Muscle layer of colon (tissue), 2 donors: ENCODE measurements around the gene TNS3.

Experiments used
- H3K27ac ChIP-seq: one replicate; pipeline ENCODE4 v1.7.0; 2013; ENCODE audit warnings: low read depth, mild to moderate bottlenecking, low read length, moderate library complexity
- H3K27me3 ChIP-seq, 2 donors: one replicate each; pipeline ENCODE4 v1.7.0; 2013; ENCODE audit warnings: low read length in 2 of 2, mild to moderate bottlenecking in 2 of 2; ENCODE audit not compliant: insufficient read depth in 2 of 2, control insufficient read depth in 1 of 2
- H3K36me3 ChIP-seq: one replicate; pipeline ENCODE4 v1.7.0; 2013; ENCODE audit warnings: mild to moderate bottlenecking, low read length; ENCODE audit not compliant: insufficient read depth
- H3K4me1 ChIP-seq: one replicate; pipeline ENCODE4 v1.7.0; 2013; ENCODE audit warnings: mild to moderate bottlenecking, low read length; ENCODE audit not compliant: insufficient read depth
- H3K4me3 ChIP-seq, 2 donors: one replicate each; pipeline ENCODE4 v1.7.0; 2013; ENCODE audit warnings: low read length in 2 of 2, low read depth in 1 of 2, mild to moderate bottlenecking in 1 of 2, moderate library complexity in 1 of 2
- H3K9ac ChIP-seq: one replicate; pipeline ENCODE4 v1.7.0; 2013; ENCODE audit warnings: low read length
- H3K9me3 ChIP-seq: one replicate; pipeline ENCODE4 v1.7.0; 2013; ENCODE audit warnings: mild to moderate bottlenecking, low read length
- donor health status: abdominal sarcoma.
- donor health status: Adenocarcinoma of cecum.

Gene TNS3

DNA sequence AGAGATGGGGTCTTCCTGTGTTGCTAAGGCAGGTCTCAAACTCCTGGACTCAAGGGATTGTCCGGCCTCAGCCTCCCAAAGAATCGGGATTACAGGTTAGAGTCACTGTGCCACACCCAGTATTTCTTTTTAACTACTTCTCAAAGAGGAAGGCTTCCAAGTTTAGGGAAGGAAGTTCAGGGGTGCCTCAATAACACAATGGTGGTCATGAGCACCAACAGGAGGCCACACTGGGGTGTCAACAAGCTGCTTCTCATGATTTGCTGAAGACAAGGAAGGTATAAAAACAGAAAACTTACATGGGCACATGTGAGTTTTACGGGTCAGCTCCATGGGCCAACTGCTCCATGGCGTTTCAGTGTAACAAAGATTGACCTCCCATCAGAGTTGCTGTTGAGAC lies 160.5 kb downstream of the TNS3 start:
- H3K9ac ChIP-seq: no peak overlapping the region
- H3K4me1 ChIP-seq: no peaks in the 10 kb centered on the region
- no peaks in the 10 kb centered on the region for H3K27me3 ChIP-seq
- no peak overlapping the region for H3K4me3 ChIP-seq
- no peak overlapping the region for H3K27ac ChIP-seq
- H3K9me3 ChIP-seq: no peaks in the 10 kb centered on the region
- peaks cover 13% of the 10 kb centered on the region for H3K36me3 ChIP-seq

DNA sequence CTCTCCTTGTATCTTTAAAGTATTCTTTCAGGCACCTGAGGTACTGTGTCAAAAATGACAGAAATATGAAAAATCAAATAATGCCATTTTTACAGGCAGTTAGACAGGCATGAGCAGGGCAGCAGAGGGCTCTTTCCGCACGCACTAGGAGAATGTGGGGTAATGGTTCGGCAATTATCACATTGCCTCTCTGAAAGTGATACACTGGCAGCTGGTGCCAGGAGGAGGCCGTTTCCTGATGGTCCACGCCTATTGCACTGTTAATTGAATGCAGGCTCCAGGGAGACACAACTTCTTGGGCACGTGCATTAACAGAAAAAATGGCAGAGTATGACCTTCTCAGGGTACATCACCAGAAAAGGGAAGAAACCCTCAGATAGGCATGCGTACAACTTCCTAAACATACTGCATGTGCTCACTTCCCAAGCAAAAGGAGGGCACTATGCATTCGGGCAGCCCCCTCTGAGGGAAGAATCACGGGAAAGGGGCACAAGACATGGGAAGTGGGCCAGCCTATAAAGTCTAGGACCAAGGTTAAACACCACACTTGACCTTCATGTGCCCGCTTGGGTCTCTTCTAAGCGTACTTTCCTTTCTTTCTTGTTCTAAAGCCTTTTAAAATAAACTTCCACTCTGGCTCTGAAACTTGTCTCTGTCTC lies 161.7 kb downstream of the TNS3 start:
- Histone ChIP-seq H3K9ac (no peak overlapping the region), H3K27me3 (no peaks in the 10 kb centered on the region), H3K4me3 (no peak overlapping the region), H3K4me1 (no peaks in the 10 kb centered on the region), H3K27ac (no peak overlapping the region), H3K36me3 (peaks cover 11% of the 10 kb centered on the region), H3K9me3 (no peaks in the 10 kb centered on the region)

DNA sequence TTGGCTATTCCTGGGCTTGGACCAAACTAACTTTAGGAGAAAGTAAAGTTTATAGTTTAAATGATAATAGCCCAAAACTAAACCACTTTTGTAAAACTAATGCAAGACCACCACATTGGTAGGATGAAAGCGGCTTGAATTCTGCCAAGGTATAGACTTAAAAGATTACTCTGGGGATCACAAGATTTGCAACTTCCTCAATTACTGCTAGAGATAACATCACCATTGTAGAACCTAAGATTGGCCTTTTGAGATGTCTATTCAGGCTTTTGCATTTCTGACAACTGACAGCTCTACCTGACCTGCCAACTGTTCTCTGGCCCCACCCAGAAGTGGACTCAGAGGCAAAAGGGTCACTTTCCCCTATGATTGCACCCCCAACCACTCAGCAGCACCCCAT lies 162.4 kb downstream of the TNS3 start:
- no peaks in the 10 kb centered on the region for H3K4me1 ChIP-seq
- H3K9me3 ChIP-seq: no peaks in the 10 kb centered on the region
- no peak overlapping the region for H3K27ac ChIP-seq
- H3K27me3 ChIP-seq: no peaks in the 10 kb centered on the region
- no peak overlapping the region for H3K9ac ChIP-seq
- H3K36me3 ChIP-seq: peaks cover 11% of the 10 kb centered on the region
- H3K4me3 ChIP-seq: no peak overlapping the region

DNA sequence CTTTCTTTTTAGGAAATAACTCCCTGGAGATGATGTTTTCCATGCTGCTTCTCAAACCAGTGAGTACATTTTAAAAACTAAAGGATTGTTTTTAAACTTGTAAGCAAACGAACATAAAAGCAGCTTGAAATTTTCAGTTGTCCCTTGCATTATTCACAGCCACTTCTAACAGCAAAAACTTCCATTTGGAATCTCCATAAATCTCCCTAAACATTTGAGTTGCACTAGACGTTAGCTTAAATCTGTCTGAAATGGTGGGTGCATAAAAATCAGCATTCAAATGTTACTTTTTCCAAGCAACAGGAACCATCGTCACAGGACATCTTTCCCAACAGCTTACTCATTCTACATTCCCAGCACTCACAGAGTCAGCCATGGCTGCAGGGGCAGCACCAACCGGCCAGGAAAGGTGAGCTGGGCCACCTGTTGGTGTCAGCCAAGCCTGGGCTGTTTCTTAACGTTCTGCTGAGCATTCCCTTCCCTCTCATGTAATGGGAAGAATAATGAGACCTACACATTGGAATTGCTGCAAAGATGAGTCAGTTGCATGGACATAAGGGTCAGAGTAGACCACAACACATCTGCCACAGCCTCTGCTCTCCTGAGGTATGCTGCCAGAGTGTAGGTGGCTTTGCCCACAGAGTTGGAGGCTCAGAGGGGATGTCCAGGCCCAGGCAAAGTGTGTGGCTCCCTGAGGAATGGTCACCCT lies 163.2 kb downstream of the TNS3 start:
- Histone ChIP-seq H3K27ac (no peak overlapping the region), H3K4me3 (no peak overlapping the region), H3K9me3 (no peaks in the 10 kb centered on the region), H3K27me3 (no peaks in the 10 kb centered on the region), H3K4me1 (no peaks in the 10 kb centered on the region), H3K9ac (no peak overlapping the region), H3K36me3 (peaks cover 9% of the 10 kb centered on the region)

DNA sequence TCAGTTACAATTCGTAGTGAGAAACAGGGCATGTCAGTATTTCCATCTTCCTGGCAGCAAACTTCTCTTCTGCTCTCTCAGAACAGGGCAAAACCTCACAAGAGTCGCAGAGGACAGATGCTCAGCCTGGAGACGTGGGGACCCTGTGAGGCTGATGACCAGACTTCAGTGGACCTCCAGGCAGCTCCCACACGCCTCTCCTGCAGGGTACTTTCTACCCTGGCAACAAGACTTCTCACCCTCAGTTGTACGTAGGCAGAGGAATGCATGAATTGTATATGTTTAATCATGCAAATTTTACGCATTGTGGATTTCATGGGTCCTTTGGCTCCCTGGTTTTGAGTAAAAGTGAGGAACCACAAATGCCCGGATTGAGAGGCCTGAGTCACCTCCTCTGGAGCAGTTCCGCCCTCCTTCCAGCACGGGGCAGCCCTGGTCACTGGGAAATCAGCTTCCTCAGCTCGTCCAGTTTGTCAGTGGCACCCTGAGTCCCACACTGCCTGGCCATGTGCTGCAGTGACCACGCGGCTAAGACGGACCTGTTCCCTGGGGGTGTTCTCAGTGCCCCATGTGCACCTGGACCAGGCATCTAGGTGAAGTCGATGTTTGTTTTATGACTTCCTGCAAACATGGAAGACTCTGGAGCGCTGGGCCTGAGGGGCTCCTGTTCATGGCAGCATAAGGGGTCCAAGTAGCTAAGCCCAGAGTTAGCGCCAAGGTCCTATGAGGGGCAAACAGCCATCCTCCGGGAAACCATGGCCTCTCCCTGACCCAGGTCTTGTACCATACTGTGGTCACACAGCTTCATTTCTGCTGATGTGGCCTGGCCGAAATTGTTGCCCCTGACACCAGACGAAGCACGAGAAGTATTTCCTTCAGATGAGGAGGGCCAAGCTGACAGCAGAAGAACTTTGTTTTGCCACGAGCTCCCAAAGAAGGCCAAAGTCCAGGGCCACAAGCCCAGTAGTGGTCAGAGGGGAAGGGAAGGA lies 165.1 kb downstream of the TNS3 start:
- H3K36me3 ChIP-seq: no peaks in the 10 kb centered on the region
- no peak overlapping the region for H3K4me3 ChIP-seq
- no peaks in the 10 kb centered on the region for H3K27me3 ChIP-seq
- no peak overlapping the region for H3K27ac ChIP-seq
- H3K9me3 ChIP-seq: no peaks in the 10 kb centered on the region
- no peaks in the 10 kb centered on the region for H3K4me1 ChIP-seq
- no peak overlapping the region for H3K9ac ChIP-seq

DNA sequence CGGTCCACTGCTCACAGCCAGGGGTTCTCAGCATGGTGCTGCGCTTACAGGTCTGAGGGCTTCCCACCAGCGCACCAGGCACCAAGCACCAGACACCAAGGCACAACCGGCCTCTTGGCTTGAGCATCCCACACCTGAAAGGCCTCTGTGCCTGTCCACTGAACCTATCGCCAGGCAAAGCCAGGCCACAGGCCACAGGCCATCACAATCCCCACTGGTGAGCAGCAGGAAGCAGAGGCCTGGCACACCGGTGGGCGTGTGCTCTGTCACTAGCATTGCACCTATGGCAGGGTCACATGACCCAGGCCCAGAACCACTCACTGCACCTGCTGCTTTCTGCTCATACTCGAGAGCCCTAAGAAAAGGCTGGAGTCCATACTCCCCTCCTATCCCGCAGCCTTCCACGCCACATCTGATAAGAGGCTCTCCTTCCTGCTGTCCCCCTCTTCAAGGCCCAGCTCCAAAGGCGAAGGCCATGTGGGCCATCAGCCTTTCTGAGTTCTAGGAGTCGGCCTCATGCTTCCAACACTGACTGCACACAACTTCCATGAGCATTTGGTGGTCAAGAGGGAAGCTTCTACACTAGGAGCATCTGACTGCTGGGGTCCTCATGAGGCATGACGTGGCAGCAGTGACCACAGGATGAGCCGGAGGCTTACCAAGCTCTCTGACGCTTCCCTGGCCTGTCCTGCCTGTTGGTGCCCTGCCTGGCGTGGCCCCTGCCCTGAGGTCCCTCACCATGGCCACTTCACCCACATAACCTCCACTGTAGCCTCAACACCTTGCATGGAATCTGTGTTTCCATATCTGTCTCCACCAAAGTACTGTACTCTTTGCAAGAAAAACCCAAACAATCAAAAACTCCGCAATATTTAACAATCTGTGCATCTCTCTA lies 166.3 kb downstream of the TNS3 start:
- H3K27ac ChIP-seq: no peak overlapping the region
- no peak overlapping the region for H3K4me3 ChIP-seq
- H3K9me3 ChIP-seq: no peaks in the 10 kb centered on the region
- H3K36me3 ChIP-seq: no peaks in the 10 kb centered on the region
- H3K4me1 ChIP-seq: no peaks in the 10 kb centered on the region
- no peaks in the 10 kb centered on the region for H3K27me3 ChIP-seq
- no peak overlapping the region for H3K9ac ChIP-seq

DNA sequence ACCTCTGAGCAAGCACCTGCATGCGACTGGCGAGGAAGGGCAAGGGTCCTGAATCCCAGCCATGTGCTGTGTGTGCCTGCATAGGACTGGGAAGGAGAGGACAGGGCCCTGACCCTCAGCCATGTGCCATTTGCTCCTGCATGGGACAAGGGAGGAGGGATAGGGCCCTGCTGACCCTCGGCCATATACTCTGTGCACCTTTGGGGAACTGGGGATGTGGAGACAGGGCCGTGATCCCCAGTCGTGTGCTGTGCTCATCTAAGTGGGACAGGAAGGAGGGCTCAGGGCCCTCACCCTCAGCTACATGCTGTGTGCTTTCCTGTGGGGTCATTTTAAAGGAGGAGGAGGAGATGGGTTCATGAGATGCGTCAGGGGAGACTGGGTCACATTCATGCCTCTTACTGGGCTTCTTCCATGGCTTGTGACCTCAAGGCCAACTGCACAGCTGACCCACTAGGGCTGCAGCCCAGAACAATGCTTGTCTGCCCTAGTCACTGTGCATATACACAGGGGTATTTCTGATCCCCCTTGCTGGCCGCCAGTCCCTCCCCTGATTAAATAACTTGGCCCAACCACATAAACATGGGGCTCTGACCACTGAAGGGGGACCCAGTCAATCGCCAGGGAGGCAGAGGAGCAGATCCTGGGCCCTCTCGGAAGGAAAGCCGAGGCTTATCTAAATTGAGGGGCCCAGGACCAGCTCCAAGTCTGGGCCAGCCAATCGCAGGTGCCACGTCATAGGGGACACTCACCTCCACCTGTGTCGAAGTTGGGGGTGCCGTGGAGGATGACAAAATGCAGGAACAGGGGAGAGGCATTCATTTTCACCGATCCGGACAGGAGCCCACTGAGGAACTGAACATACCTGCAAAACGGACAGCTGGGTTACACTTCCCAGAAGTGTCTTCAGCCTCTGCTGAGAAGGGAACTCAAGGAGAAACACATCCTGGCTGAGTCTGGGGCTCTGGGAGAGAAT lies 167.3 kb downstream of the TNS3 start:
- Histone ChIP-seq H3K4me3 (no peak overlapping the region), H3K36me3 (no peaks in the 10 kb centered on the region), H3K27me3 (no peaks in the 10 kb centered on the region), H3K9ac (no peak overlapping the region), H3K27ac (no peak overlapping the region), H3K9me3 (no peaks in the 10 kb centered on the region), H3K4me1 (no peaks in the 10 kb centered on the region)

DNA sequence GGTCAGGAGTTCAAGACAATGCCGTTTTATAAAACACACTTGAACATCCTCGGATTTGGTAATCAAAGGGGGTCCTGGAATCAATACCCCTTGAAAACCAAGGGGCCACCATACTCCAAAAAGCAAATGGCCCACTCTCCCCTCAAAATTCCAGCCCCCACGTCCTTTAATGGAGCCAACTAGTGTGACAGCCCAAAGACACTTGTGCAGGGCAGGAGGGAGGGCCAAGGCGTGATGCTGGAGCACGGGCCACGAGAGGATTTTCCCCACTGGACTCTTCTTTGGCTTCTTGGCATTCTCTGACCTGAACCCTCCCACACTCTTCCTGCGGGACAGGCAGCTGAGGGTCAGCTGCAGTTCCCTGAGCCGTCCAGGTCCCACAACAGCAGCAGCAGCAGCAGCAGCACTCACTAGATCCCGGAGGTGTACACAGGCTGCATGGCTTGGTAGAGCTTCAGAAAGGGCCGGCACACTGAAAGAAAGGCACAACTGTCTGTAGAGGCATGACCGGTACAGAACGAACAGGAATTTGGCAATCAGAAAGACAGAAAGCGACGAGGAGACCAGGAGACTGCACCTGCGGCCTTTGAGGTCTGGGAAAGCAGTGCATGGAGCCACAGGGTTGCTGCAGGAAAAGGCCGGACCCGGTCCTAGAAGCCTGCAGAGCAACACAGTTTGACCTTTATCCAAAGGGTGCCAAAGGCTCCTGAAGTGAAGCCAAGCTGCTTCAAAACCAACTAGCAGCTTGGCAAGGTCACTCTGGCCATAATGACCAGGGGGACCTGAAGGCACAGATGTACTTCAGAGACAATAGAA lies 168.2 kb downstream of the TNS3 start:
- H3K9me3 ChIP-seq: no peaks in the 10 kb centered on the region
- H3K4me1 ChIP-seq: no peaks in the 10 kb centered on the region
- H3K36me3 ChIP-seq: no peaks in the 10 kb centered on the region
- H3K27me3 ChIP-seq: no peaks in the 10 kb centered on the region
- no peak overlapping the region for H3K9ac ChIP-seq
- no peak overlapping the region for H3K4me3 ChIP-seq
- H3K27ac ChIP-seq: no peak overlapping the region

DNA sequence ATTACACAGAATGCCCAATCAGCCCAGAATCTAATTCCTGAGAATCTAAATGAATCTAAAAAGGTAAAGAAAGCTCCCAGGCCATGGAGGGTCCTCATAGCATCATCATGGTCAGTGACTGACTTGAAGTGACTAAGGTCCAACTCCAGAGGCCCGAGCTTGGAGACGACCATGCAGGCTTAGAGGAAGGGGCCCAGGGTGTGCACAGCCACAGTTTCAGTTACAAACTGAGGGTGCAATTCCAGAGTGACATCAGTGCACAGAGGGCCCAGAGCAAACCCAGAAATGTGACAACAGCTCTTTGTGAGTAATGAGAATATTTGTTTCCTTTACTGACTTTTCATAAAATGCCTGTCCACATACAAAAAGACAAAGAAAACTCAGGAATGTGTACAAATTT lies 170.0 kb downstream of the TNS3 start:
- no peaks in the 10 kb centered on the region for H3K9me3 ChIP-seq
- H3K27me3 ChIP-seq: no peaks in the 10 kb centered on the region
- H3K4me3 ChIP-seq: no peak overlapping the region
- H3K36me3 ChIP-seq: no peaks in the 10 kb centered on the region
- H3K27ac ChIP-seq: no peak overlapping the region
- H3K9ac ChIP-seq: no peak overlapping the region
- peaks cover 10% of the 10 kb centered on the region for H3K4me1 ChIP-seq
